Transverse colon (tissue), 4 donors: ENCODE measurements around the gene EMC10.

Experiments used
- CTCF ChIP-seq, 5 experiments: fragments of 200-600 bp in 3 of 5; fragments of 450-650 bp in 2 of 5; sonication (generic) in 3 of 5; IDR thresholded peaks; 1 replicate in 2 of 5; 2 replicates in 3 of 5; pipeline ENCODE4 v1.5.1; 2016 to 2017; ENCODE audit warnings: antibody characterized with exemption in 5 of 5, inconsistent platforms in 3 of 5, mild to moderate bottlenecking in 2 of 5, moderate library complexity in 1 of 5
- POLR2A ChIP-seq: fragments of 450-650 bp; IDR thresholded peaks from one replicate; pipeline ENCODE4 v1.6.1; 2016; ENCODE audit warnings: antibody characterized with exemption, mild to moderate bottlenecking, moderate library complexity
- POLR2AphosphoS5 ChIP-seq, 3 donors: sonication (generic); formaldehyde crosslinking; IDR thresholded peaks; one replicate each; pipeline ENCODE4 v1.6.1; 2016; ENCODE audit warnings: antibody characterized with exemption in 3 of 3

GRCh38 chr19:50501568-50502475 lies 25.5 kb downstream of the EMC10 start:
- TF ChIP-seq CTCF (IDR thresholded peaks at IDR 0.05) (no peak), POLR2A (no peak), POLR2AphosphoS5 (IDR thresholded peaks at IDR 0.05) (no peak)
